Natural killer cell (primary cell): ENCODE data around the gene IDH3B. TPM values are rescaled to one million over a fixed set of nuclear protein-coding genes. Genes with fewer than 3 reads are reported as not detected.

Source experiments
- ATAC-seq, 3 donors: fragments of 150-1000 bp in 2 of 3; fragments of 200-7000 bp in 1 of 3; cut with Tn5 transposase; 1 replicate in 1 of 3; 2 replicates in 2 of 3; pipeline ENCODE4 v1.10.0; 2021; ENCODE audit warnings: mild to moderate bottlenecking in 2 of 3, moderate library complexity in 2 of 3
- DNase-seq, 2 donors: peaks; one replicate each; pipeline versions ENCODE4 v3.0.0 to v3.0.0-alpha.2; 2013 to 2021; ENCODE audit warnings: mixed read lengths in 1 of 2
- H3K27ac ChIP-seq: one replicate; pipeline ENCODE4 v1.5.1; 2013; ENCODE audit warnings: mild to moderate bottlenecking, low read length
- H3K27me3 ChIP-seq: one replicate; pipeline ENCODE4 v1.6.1; 2013; ENCODE audit warnings: low read length; ENCODE audit not compliant: control insufficient read depth, insufficient read depth
- H3K36me3 ChIP-seq: one replicate; pipeline ENCODE4 v1.6.1; 2013; ENCODE audit warnings: low read length; ENCODE audit not compliant: control insufficient read depth, insufficient read depth
- H3K4me1 ChIP-seq: one replicate; pipeline ENCODE4 v1.6.1; 2013; ENCODE audit warnings: low read length; ENCODE audit not compliant: control insufficient read depth, insufficient read depth
- H3K4me3 ChIP-seq: one replicate; pipeline ENCODE4 v1.5.1; 2013; ENCODE audit warnings: low read length
- H3K9me3 ChIP-seq: one replicate; pipeline ENCODE4 v1.6.1; 2013; ENCODE audit warnings: low read length; ENCODE audit not compliant: control insufficient read depth, insufficient read depth
- H3K27ac Mint-ChIP-seq, 2 donors: one replicate each; pipeline ENCODE4 v1.8.0; 2022; ENCODE audit warnings: mild to moderate bottlenecking in 2 of 2, mixed read lengths in 2 of 2, moderate library complexity in 1 of 2
- H3K27me3 Mint-ChIP-seq, 2 donors: one replicate each; pipeline ENCODE4 v1.8.0; 2022; ENCODE audit warnings: low read depth in 2 of 2, mixed read lengths in 2 of 2
- H3K36me3 Mint-ChIP-seq: one replicate; pipeline ENCODE4 v1.8.0; 2022; ENCODE audit warnings: mixed read lengths
- H3K4me1 Mint-ChIP-seq, 2 donors: one replicate each; pipeline ENCODE4 v1.8.0; 2022; ENCODE audit warnings: mixed read lengths in 2 of 2
- H3K4me3 Mint-ChIP-seq: one replicate; pipeline ENCODE4 v1.8.0; 2022; ENCODE audit warnings: mild to moderate bottlenecking, moderate library complexity, mixed read lengths
- H3K9me3 Mint-ChIP-seq, 2 donors: one replicate each; pipeline ENCODE4 v1.8.0; 2022; ENCODE audit warnings: mixed read lengths in 2 of 2
- CTCF ChIP-seq: fragments of 200-600 bp; IDR thresholded peaks from one replicate; pipeline ENCODE4 v1.8.0; 2022; ENCODE audit warnings: antibody characterized with exemption
- WGBS: methylation state at CpG from one replicate; pipeline ENCODE4 v1.1.7; 2013; ENCODE audit warnings: missing lambda C conversion rate; ENCODE audit not compliant: insufficient coverage; 5-methylcytosine and 5-hydroxymethylcytosine counted together
- intact Hi-C: fragments of 100-400 bp; cut with micrococcal nuclease; formaldehyde crosslinking; loops from one replicate; pipeline ENCODE4 v1.14.2; 2022
- total RNA-seq, 4 donors: library from RNA; stranded (reverse); fragments of 120-200 nt in 1 of 4; gene quantifications; one replicate each; pipeline versions ENCODE4 v1.2.3 to v1.2.4, GENCODE V29; 2013 to 2022

IDH3B gene
- total RNA-seq, 3 donors from 2014 or later (not counting 1 experiment from before 2014, with no cell fraction given) = 149 to 161 (median 153) TPM

GRCh38 chr20:2680046-2680445 lies 16.0 kb upstream of the IDH3B start:
- peaks cover 9 to 20% of the 10 kb centered on the region in 2 donors for H3K27me3 Mint-ChIP-seq
- Histone ChIP-seq H3K9me3 (no peaks in the 10 kb centered on the region), H3K27ac (no peak overlapping the region), H3K4me3 (no peak overlapping the region), H3K27me3 (no peaks in the 10 kb centered on the region), H3K4me1 (peaks cover 3% of the 10 kb centered on the region), H3K36me3 (no peaks in the 10 kb centered on the region)
- H3K27ac Mint-ChIP-seq = no peak overlapping the region
- no peak for TF ChIP-seq CTCF
- DNase-seq (no peak), ATAC-seq (no peak)
- peaks cover 0 to 3% of the 10 kb centered on the region in 2 donors for H3K4me1 Mint-ChIP-seq
- H3K9me3 Mint-ChIP-seq = no peaks in the 10 kb centered on the region
- H3K4me3 Mint-ChIP-seq = no peak overlapping the region
- no peaks in the 10 kb centered on the region for H3K36me3 Mint-ChIP-seq
- intact Hi-C loops = no loop called here
- 47% methylated on average over 2 of the region's 4 CpGs for WGBS

DNA sequence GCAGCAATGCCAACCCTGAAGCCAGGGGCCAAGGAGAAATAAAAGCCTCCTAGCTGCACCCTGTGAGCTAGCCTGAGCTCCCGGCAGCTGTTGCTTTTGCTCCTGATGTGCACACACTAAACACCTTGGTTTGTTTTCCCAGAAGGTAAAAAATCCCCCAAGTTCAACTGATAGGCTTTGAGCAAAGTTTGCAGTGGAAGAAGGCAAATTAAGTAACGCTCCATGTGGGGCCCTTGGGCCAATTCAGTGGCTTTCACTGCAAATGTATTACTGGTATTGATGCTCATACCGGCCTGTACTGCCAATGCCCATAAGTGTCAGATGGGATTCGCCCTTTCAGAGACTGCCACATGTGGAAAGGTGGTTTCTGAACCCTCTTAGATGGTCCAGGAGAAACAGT lies 9.4 kb upstream of the IDH3B start:
- H3K4me1 Mint-ChIP-seq = no peaks in the 10 kb centered on the region
- H3K36me3 Mint-ChIP-seq = no peaks in the 10 kb centered on the region

GRCh38 chr20:2672446-2672845 lies 8.4 kb upstream of the IDH3B start:
- intact Hi-C loops = no loop called here
- H3K4me1 Mint-ChIP-seq = no peaks in the 10 kb centered on the region
- no peak overlapping the region for H3K27ac Mint-ChIP-seq
- H3K27me3 Mint-ChIP-seq = peaks cover 0 to 10% of the 10 kb centered on the region in 2 donors
- DNase-seq (no peak), ATAC-seq (no peak)
- TF ChIP-seq CTCF = no peak
- H3K4me3 Mint-ChIP-seq = no peak overlapping the region
- Histone ChIP-seq H3K27ac (no peak overlapping the region), H3K9me3 (no peaks in the 10 kb centered on the region), H3K4me3 (no peak overlapping the region), H3K27me3 (no peaks in the 10 kb centered on the region), H3K4me1 (no peaks in the 10 kb centered on the region), H3K36me3 (no peaks in the 10 kb centered on the region)
- H3K9me3 Mint-ChIP-seq = no peaks in the 10 kb centered on the region
- no peaks in the 10 kb centered on the region for H3K36me3 Mint-ChIP-seq
- 73% methylated on average over 3 of the region's 3 CpGs for WGBS

More for the DNA sequence above, 9.4 kb upstream of the IDH3B start:
- WGBS = 83% methylated on average over 4 of the region's 4 CpGs
- no peak for TF ChIP-seq CTCF
- Histone ChIP-seq H3K36me3 (no peaks in the 10 kb centered on the region), H3K9me3 (no peaks in the 10 kb centered on the region), H3K4me3 (no peak overlapping the region), H3K4me1 (no peaks in the 10 kb centered on the region), H3K27ac (no peak overlapping the region), H3K27me3 (no peaks in the 10 kb centered on the region)
- Mint-ChIP-seq H3K9me3 (no peaks in the 10 kb centered on the region), H3K27me3 (peaks cover 0 to 6% of the 10 kb centered on the region in 2 donors), H3K27ac (no peak overlapping the region), H3K4me3 (no peak overlapping the region)
- DNase-seq = no peak
- intact Hi-C loops = no loop called here
- no peak for ATAC-seq

- ATAC-seq = no peak
- Histone ChIP-seq H3K4me3 (no peak overlapping the region), H3K36me3 (no peaks in the 10 kb centered on the region), H3K27ac (no peak overlapping the region), H3K27me3 (no peaks in the 10 kb centered on the region), H3K9me3 (no peaks in the 10 kb centered on the region), H3K4me1 (no peaks in the 10 kb centered on the region)
- no peaks in the 10 kb centered on the region for H3K4me1 Mint-ChIP-seq
- TF ChIP-seq CTCF = no peak
- no peaks in the 10 kb centered on the region for H3K36me3 Mint-ChIP-seq
- H3K27me3 Mint-ChIP-seq = peaks cover 0 to 10% of the 10 kb centered on the region in 2 donors
- DNase-seq = no peak
- intact Hi-C loops = no loop called here
- no peak overlapping the region for H3K4me3 Mint-ChIP-seq
- no peaks in the 10 kb centered on the region for H3K9me3 Mint-ChIP-seq
- WGBS = 31% methylated on average over 3 of the region's 4 CpGs
- H3K27ac Mint-ChIP-seq = no peak overlapping the region
These were observed 8.0 kb upstream of the IDH3B start for GRCh38 chr20:2671977-2672376.
